PFSK-1 (cell line): Measurements from ENCODE around the gene CCN2.

ENCODE experiments used
- POLR2AphosphoS5 ChIP-seq: IDR thresholded peaks from 2 replicates; pipeline ENCODE4 v1.6.1; 2012; ENCODE audit warnings: low read depth, mild to moderate bottlenecking, control low read depth, low read length, moderate library complexity
- SIN3A ChIP-seq: IDR thresholded peaks from 2 replicates; pipeline ENCODE4 v1.6.1; 2012; ENCODE audit warnings: mild to moderate bottlenecking, low read length, moderate library complexity, borderline replicate concordance; ENCODE audit not compliant: insufficient read depth
- TAF1 ChIP-seq: IDR thresholded peaks from 2 replicates; pipeline ENCODE4 v1.6.1; 2012; ENCODE audit warnings: low read length, control low read depth, borderline replicate concordance; ENCODE audit not compliant: insufficient read depth
- TF ChIP-seq, protein P1 (sequence below), 2 experiments: IDR thresholded peaks; 2 replicates each; pipeline versions ENCODE4 v1.6.1 to v1.8.0; 2011 to 2012; ENCODE audit warnings: low read depth in 2 of 2, low read length in 2 of 2, control low read depth in 1 of 2, inconsistent platforms in 1 of 2, mild to moderate bottlenecking in 1 of 2, moderate library complexity in 1 of 2; ENCODE audit not compliant: insufficient read depth in 1 of 2

- TF ChIP-seq, protein P1, sequence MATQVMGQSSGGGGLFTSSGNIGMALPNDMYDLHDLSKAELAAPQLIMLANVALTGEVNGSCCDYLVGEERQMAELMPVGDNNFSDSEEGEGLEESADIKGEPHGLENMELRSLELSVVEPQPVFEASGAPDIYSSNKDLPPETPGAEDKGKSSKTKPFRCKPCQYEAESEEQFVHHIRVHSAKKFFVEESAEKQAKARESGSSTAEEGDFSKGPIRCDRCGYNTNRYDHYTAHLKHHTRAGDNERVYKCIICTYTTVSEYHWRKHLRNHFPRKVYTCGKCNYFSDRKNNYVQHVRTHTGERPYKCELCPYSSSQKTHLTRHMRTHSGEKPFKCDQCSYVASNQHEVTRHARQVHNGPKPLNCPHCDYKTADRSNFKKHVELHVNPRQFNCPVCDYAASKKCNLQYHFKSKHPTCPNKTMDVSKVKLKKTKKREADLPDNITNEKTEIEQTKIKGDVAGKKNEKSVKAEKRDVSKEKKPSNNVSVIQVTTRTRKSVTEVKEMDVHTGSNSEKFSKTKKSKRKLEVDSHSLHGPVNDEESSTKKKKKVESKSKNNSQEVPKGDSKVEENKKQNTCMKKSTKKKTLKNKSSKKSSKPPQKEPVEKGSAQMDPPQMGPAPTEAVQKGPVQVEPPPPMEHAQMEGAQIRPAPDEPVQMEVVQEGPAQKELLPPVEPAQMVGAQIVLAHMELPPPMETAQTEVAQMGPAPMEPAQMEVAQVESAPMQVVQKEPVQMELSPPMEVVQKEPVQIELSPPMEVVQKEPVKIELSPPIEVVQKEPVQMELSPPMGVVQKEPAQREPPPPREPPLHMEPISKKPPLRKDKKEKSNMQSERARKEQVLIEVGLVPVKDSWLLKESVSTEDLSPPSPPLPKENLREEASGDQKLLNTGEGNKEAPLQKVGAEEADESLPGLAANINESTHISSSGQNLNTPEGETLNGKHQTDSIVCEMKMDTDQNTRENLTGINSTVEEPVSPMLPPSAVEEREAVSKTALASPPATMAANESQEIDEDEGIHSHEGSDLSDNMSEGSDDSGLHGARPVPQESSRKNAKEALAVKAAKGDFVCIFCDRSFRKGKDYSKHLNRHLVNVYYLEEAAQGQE (IDR thresholded peaks at IDR 0.05; ENCODE audit: insufficient read depth in 1 of 2, low read depth in 2 of 2, low read length in 2 of 2) = no peak
- TF ChIP-seq POLR2AphosphoS5 = no peak
- no peak for TF ChIP-seq TAF1
- no peak for TF ChIP-seq SIN3A
Measured at GRCh38 chr6:131998255-131998982, 47.2 kb upstream of the CCN2 start.
